GM12878 (cell line): ENCODE measurements around the gene MYRFL. TPM values are rescaled to one million over a fixed set of nuclear protein-coding genes. Genes with fewer than 3 reads are reported as not detected.

Experiments used
- CBFB ChIP-seq: IDR thresholded peaks from 2 replicates; pipeline ENCODE4 v1.6.1; 2016; ENCODE audit warnings: antibody characterized with exemption, low read depth
- CBX5 ChIP-seq: sonication (generic); IDR thresholded peaks from 2 replicates; pipeline ENCODE4 v1.6.1; 2016; ENCODE audit warnings: low read depth, moderate library complexity, mild to moderate bottlenecking, inconsistent platforms
- CTCF ChIP-seq, 3 experiments: IDR thresholded peaks in 2 of 3; conservative IDR thresholded peaks in 1 of 3; 2 replicates each; pipeline ENCODE4 v1.5.1; 2011; ENCODE audit warnings: low read depth in 3 of 3, low read length in 3 of 3, mild to moderate bottlenecking in 3 of 3, control low read depth in 2 of 3, moderate library complexity in 2 of 3, inconsistent platforms in 1 of 3, mixed read lengths in 1 of 3; ENCODE audit not compliant: control insufficient read depth in 2 of 3, insufficient read depth in 1 of 3; ENCODE audit errors: extremely low read depth in 1 of 3
- CUX1 ChIP-seq: IDR thresholded peaks from 2 replicates; pipeline ENCODE4 v1.6.1; 2012; ENCODE audit warnings: improper control_type of control experiment, low read depth, low read length; ENCODE audit not compliant: insufficient replicate concordance
- EGR1 ChIP-seq, 2 experiments: IDR thresholded peaks; 1 replicate in 1 of 2; 2 replicates in 1 of 2; pipeline ENCODE4 v1.6.1; 2011 to 2012; ENCODE audit warnings: low read depth in 2 of 2, low read length in 2 of 2, borderline replicate concordance in 1 of 2, mild to moderate bottlenecking in 1 of 2, moderate library complexity in 1 of 2
- FOS ChIP-seq: IDR thresholded peaks from 3 replicates; pipeline ENCODE4 v1.6.1; 2011; ENCODE audit warnings: borderline replicate concordance; ENCODE audit not compliant: insufficient read length; ENCODE audit errors: extremely low read depth
- MTA2 ChIP-seq: fragments of 450-650 bp; IDR thresholded peaks from 2 replicates; pipeline ENCODE4 v1.6.1; 2016; ENCODE audit warnings: low read depth, mild to moderate bottlenecking, moderate library complexity
- MYB ChIP-seq: fragments of 150-350 bp; IDR thresholded peaks from 2 replicates; pipeline ENCODE4 v1.6.1; 2014; ENCODE audit warnings: mild to moderate bottlenecking, low read depth, low read length, borderline replicate concordance
- POLR2AphosphoS2 ChIP-seq: IDR thresholded peaks from 2 replicates; pipeline ENCODE4 v1.6.1; 2011; ENCODE audit warnings: low read depth, mild to moderate bottlenecking, low read length, improper control_type of control experiment, moderate library complexity
- RBBP5 ChIP-seq: fragments of 200-600 bp; sonication (generic); conservative IDR thresholded peaks from 2 replicates; pipeline ENCODE4 v1.6.1; 2016
- TCF3 ChIP-seq: IDR thresholded peaks from 2 replicates; pipeline ENCODE4 v1.6.1; 2012; ENCODE audit warnings: low read depth, mild to moderate bottlenecking, low read length, borderline replicate concordance; ENCODE audit not compliant: insufficient read depth
- ZNF207 ChIP-seq: fragments of 450-650 bp; IDR thresholded peaks from 2 replicates; pipeline ENCODE4 v1.6.1; 2014; ENCODE audit warnings: antibody characterized with exemption, mild to moderate bottlenecking, borderline replicate concordance
- ZNF622 ChIP-seq: fragments of 450-650 bp; IDR thresholded peaks from 2 replicates; pipeline ENCODE4 v1.6.1; 2017; ENCODE audit warnings: mild to moderate bottlenecking, inconsistent platforms
- polyA plus RNA-seq, 11 experiments: library from polyadenylated mRNA; depleted of rRNA in 4 of 11; unstranded in 6 of 11; stranded (reverse) in 5 of 11; fragments of >200 nt; fragmentation: Nextera tagmentation in 4 of 11; fragmentation: Illumina TruSeq in 1 of 11; extraction: Ambion mirVana in 4 of 11; extraction: Trizol in 1 of 11; gene quantifications; 1 replicate in 1 of 11; 2 replicates in 10 of 11; pipeline versions ENCODE4 v1.2.1 to v1.2.3, GENCODE V29; 2011 to 2016; ENCODE audit warnings: inconsistent platforms in 2 of 11, missing spikeins in 2 of 11, low read depth in 1 of 11
- total RNA-seq, 4 experiments: library from RNA; depleted of rRNA in 3 of 4; stranded (reverse); fragments of >200 nt in 3 of 4; fragmentation: Illumina TruSeq in 1 of 4; extraction: Trizol in 1 of 4; gene quantifications; 2 replicates each; pipeline versions ENCODE4 v1.2.1 to v1.2.3, GENCODE V29; 2013 to 2021

MYRFL gene
- total and polyA plus RNA-seq, 10 of the 15 experiments (the other 5 are each of a cell fraction or from before 2014, with no cell fraction given) = 0.24 to 1.8 (median 0.64) TPM

DNA sequence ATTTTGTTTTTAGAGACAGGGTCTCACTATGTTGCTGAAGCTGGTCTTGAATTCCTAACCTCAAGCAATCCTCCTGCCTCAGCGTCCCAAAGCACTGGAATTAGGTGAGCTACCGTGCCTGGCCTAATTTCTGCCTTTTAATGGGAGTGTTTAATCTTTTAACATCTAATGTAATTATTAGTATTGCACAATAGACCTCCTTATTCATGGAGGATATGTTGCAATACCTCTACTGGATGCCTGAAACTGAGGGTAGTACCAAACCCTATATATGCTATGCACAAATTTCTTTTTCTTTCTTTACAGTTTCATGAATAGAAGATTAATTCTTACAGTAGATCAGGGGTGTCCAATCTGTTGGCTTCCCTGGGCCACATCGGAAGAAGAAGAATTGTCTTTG lies 47.8 kb downstream of the MYRFL start (continued):
- no peak for TF ChIP-seq CTCF (IDR thresholded peaks at IDR 0.05 in 2 of 3, conservative IDR thresholded peaks at IDR 0.05 in 1 of 3; ENCODE audit: control insufficient read depth in 2 of 3, extremely low read depth in 1 of 3, insufficient read depth in 1 of 3, low read depth in 3 of 3, low read length in 3 of 3)
- no peak for TF ChIP-seq ZNF622
- no peak for TF ChIP-seq EGR1 (IDR thresholded peaks at IDR 0.05; ENCODE audit: borderline replicate concordance in 1 of 2, low read depth in 2 of 2, low read length in 2 of 2)
- no peak for TF ChIP-seq RBBP5
- TF ChIP-seq TCF3 = no peak
- no peak for TF ChIP-seq ZNF207
- TF ChIP-seq MYB = no peak
- TF ChIP-seq POLR2AphosphoS2 = no peak
- TF ChIP-seq MTA2 = no peak
- no peak for TF ChIP-seq CBX5
- TF ChIP-seq CUX1 = no peak
- TF ChIP-seq CBFB = no peak
- no peak for TF ChIP-seq FOS
